HFFc6 (cell line): ENCODE data around the gene NEK2. TPM values are rescaled to one million over a fixed set of nuclear protein-coding genes. Genes with fewer than 3 reads are reported as not detected.

Experiments used
- DNase-seq: peaks from one replicate; pipeline ENCODE4 v3.0.0-alpha.2; 2018
- H3K27ac Mint-ChIP-seq: 2 replicates; pipeline ENCODE4 v1.8.0; 2020; ENCODE audit warnings: mild to moderate bottlenecking, mixed read lengths
- H3K27me3 Mint-ChIP-seq: 2 replicates; pipeline ENCODE4 v1.8.0; 2021; ENCODE audit warnings: mild to moderate bottlenecking, moderate library complexity, mixed read lengths; ENCODE audit not compliant: insufficient read depth
- H3K36me3 Mint-ChIP-seq: 2 replicates; pipeline ENCODE4 v1.8.0; 2021; ENCODE audit warnings: low read depth, mixed read lengths
- H3K4me1 Mint-ChIP-seq: 2 replicates; pipeline ENCODE4 v1.8.0; 2020; ENCODE audit warnings: low read depth, mixed read lengths
- H3K4me3 Mint-ChIP-seq: 2 replicates; pipeline ENCODE4 v1.8.0; 2020; ENCODE audit warnings: mild to moderate bottlenecking, moderate library complexity, mixed read lengths
- H3K9me3 Mint-ChIP-seq: 2 replicates; pipeline ENCODE4 v1.8.0; 2020; ENCODE audit warnings: mild to moderate bottlenecking, mixed read lengths
- total RNA-seq, 6 experiments: library from RNA; stranded (reverse); fragmentation: NEBNext Ultra II Directional; extraction: Animal tissue kit (Norgen Biotek cat#: 25700); gene quantifications; 2 replicates in 1 of 6; 3 replicates in 5 of 6; pipeline ENCODE4 v1.2.3, GENCODE V29; 2021
- TF ChIP-seq, protein P1 (sequence below): fragments of 200-600 bp; sonication (generic); IDR thresholded peaks from 2 replicates; pipeline ENCODE4 v1.5.0; 2021; ENCODE audit warnings: antibody characterized with exemption, mild to moderate bottlenecking

The NEK2 gene
- total RNA-seq, 6 experiments from 2014 or later: 10.2 to 28.6 (median 26.8) TPM

DNA sequence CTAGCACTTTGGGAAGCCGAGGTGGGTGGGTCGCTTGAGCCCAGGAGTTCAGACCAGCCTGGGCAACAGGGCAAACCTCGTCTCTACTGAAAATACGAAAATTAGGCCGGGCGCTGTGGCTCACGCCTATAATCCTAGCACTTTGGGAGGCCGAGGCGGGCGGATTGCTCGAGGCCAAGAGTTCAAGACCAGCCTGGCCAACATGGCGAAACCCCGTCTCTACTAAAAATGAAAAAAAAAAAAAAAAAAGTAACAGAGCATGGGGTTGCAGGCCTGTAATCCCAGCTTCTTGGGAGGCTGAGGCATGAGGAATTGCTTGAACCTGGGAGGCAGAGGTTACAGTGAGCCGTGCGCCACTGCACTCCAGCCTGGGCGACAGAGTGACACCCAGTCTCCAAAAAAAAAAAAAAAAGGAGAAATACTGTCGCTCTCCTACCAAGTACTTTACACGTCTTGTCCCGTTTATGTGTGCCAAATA, 724 bp upstream of the NEK2 start:
- peak overlapping the region; percentile 97 for H3K4me3 Mint-ChIP-seq
- TF ChIP-seq, protein P1, sequence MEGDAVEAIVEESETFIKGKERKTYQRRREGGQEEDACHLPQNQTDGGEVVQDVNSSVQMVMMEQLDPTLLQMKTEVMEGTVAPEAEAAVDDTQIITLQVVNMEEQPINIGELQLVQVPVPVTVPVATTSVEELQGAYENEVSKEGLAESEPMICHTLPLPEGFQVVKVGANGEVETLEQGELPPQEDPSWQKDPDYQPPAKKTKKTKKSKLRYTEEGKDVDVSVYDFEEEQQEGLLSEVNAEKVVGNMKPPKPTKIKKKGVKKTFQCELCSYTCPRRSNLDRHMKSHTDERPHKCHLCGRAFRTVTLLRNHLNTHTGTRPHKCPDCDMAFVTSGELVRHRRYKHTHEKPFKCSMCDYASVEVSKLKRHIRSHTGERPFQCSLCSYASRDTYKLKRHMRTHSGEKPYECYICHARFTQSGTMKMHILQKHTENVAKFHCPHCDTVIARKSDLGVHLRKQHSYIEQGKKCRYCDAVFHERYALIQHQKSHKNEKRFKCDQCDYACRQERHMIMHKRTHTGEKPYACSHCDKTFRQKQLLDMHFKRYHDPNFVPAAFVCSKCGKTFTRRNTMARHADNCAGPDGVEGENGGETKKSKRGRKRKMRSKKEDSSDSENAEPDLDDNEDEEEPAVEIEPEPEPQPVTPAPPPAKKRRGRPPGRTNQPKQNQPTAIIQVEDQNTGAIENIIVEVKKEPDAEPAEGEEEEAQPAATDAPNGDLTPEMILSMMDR: no peak
- peaks cover 2% of the 10 kb centered on the region; the same call in 1 of the 2 replicates for H3K27me3 Mint-ChIP-seq
- no peaks in the 10 kb centered on the region for H3K9me3 Mint-ChIP-seq
- no peaks in the 10 kb centered on the region; the same call in 1 of the 2 replicates for H3K36me3 Mint-ChIP-seq
- DNase-seq: no peak
- peaks cover 53% of the 10 kb centered on the region for H3K4me1 Mint-ChIP-seq
- H3K27ac Mint-ChIP-seq: peak overlapping the region; percentile 88

DNA sequence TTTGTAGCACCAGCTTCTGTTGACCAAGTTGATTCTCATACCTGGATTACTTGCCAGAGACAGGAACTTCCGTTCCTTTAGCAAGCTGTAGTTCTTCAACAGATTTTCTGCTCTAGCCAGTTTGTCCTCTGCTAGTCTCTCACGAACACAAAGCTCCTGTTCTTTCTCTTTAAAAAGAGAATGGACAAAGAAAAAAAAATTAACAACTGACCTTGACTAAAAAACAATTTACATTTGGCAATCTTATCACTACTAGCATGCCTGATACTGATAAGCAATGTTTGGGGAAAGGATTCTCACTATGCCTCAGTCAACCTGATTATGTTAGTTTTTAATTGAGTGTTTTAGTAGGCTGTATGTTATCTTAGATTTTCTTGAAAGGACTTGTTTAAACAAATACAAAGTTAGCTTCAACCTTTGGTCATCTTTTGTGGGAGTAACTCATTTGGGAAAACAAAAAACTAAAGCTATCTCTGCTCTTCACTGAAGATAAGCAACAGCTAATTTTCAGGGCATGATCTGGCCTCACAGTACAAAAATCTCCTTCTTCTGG, 8.3 kb downstream of the NEK2 start:
- peaks cover 20% of the 10 kb centered on the region; the same call in 1 of the 2 replicates for H3K36me3 Mint-ChIP-seq
- no peak overlapping the region for H3K27ac Mint-ChIP-seq
- no peaks in the 10 kb centered on the region for H3K9me3 Mint-ChIP-seq
- no peak for DNase-seq
- peaks cover 6% of the 10 kb centered on the region for H3K4me1 Mint-ChIP-seq
- no peaks in the 10 kb centered on the region for H3K27me3 Mint-ChIP-seq
- H3K4me3 Mint-ChIP-seq: no peak overlapping the region
- TF ChIP-seq, protein P1: no peak

GRCh38 chr1:211660718-211661222, 14.7 kb downstream of the NEK2 start:
- no peaks in the 10 kb centered on the region for H3K4me1 Mint-ChIP-seq
- no peaks in the 10 kb centered on the region for H3K9me3 Mint-ChIP-seq
- peaks cover 3% of the 10 kb centered on the region; the same call in 1 of the 2 replicates for H3K27me3 Mint-ChIP-seq
- no peak overlapping the region for H3K27ac Mint-ChIP-seq
- H3K36me3 Mint-ChIP-seq: no peaks in the 10 kb centered on the region
- no peak overlapping the region for H3K4me3 Mint-ChIP-seq
- DNase-seq: no peak
- TF ChIP-seq, protein P1: no peak

DNA sequence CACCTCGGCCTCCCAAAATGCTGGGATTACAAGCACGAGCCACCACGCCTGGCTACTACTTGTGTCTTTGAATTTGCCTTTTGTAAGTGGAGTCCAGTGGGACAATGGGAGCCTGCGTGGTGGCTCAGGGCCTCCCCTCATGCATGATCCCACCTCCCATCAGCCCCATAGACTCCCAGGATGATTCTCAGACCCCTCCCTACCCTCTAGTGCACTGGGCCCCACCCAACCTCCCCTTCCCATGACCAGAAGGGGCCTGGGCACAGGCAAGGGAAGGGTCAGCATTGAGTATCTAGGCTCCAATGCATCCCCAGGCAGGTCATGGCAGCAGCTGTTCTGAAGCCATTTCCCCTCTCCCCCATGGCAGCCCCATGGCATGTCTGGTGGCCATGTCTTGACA, 18.7 kb downstream of the NEK2 start:
- H3K36me3 Mint-ChIP-seq: no peaks in the 10 kb centered on the region
- no peak overlapping the region for H3K4me3 Mint-ChIP-seq
- H3K9me3 Mint-ChIP-seq: no peaks in the 10 kb centered on the region
- peaks cover 25% of the 10 kb centered on the region for H3K4me1 Mint-ChIP-seq
- H3K27ac Mint-ChIP-seq: no peak overlapping the region
- DNase-seq: no peak
- TF ChIP-seq, protein P1: no peak
- H3K27me3 Mint-ChIP-seq: peaks cover 5% of the 10 kb centered on the region

DNA sequence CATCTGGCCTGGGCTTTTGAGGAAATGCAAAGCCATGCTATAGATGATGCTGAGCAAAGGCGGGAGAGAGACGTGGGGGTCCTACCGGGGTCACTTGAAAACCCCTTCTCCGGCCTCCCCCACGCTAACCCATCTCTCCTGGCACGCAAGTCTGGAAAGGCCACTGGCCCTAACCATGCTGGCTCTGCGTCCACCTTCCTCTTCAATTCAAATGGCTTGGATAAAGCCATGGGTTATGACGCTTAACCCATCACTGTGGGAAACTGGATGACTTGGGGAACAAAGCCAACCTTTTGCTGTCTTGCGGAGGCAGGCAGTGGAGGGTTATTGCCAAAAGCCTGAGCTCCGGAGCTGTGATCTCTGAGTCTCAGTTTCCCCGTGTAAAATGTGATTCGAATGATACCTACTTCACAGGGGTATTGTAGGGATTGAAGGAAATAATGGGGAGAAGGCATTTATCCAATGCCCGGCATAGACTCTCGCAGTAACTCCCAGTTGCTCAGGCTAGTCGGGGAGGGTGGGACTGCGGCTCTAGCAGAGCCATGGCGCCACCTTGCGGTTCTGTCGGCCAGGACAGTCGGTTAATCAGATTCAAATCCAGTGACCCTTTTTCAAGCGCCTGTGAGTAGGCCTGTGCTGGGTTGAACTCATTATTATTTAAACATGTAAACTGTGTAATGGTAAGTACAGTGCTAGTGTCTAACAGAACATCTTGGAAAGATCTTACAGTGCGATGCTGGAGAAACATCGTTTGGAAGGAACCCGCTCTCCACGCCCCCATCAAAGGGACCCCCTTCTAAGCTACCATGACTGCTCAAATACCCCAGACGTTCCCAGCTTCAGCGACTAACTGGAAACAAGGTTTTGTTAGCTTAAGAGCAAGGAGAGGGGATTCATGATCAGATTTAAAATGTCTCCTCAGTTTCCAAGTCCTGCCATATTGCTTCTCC, 20.3 kb downstream of the NEK2 start:
- peak overlapping the region; percentile 62; the same call in 1 of the 2 replicates for H3K4me3 Mint-ChIP-seq
- H3K27ac Mint-ChIP-seq: no peak overlapping the region
- no peaks in the 10 kb centered on the region for H3K36me3 Mint-ChIP-seq
- H3K9me3 Mint-ChIP-seq: no peaks in the 10 kb centered on the region
- peaks cover 33% of the 10 kb centered on the region for H3K4me1 Mint-ChIP-seq
- peaks cover 4% of the 10 kb centered on the region for H3K27me3 Mint-ChIP-seq
- TF ChIP-seq, protein P1: peak; percentile 97
- peak; percentile 81 for DNase-seq
